ENCODE results near the gene C14orf180.
A peak's percentile ranks its signal among the peaks of the same experiment; 100 is the strongest.

C14orf180 gene

DNA sequence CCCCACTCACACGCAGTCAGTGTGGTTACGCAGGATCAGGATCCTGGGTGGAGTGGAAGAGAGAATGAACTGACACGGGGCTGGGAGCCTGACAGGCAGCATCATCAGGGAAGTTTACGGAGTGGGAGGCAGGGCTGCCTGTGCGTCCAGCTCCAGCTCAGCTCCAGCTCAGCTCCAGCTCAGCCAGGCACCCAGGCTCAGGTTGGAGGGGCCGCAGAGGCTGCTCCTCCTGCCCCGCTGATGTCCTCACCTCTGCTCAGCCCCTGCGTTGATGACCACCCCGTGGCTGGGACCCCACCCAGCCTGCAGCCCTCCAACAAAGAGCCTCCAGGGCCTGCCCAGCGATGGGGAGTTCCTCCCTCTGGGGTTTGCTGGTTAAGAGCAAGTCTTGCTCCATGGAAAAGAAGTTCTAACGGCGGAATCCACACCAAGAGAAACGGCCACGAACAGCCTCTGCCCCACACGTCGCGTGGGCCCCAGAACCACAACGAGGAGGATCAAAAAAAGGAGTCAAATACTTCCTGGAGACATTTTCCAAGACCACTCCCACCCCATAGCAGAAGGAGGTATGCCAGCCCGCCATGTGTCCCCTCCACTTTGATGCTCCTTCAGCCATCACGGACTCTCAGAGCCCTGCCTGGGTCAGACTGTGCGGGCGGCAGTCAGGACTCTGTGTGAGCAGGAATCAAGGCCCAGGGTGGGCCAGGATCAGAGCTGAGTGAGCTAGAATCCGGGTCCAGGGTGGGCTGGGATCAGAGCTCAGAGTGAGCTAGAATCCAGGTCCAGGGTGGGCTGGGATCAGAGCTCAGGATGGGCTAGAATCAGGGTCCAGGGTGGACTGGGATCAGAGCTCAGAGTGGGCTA, 17.7 kb upstream of the C14orf180 start:
- TF ChIP-seq CTCF (IDR thresholded peaks at IDR 0.05; ENCODE audit: extremely low read depth, insufficient read depth, missing control alignments) = no peak
- DNase-seq (ENCODE audit: low spot score) = no peak
- in situ Hi-C loops (cut with MboI; ENCODE audit: low pct_unique_long_range_greater_than_20kb, low sequenced_read_pairs, unreplicated experiment) = no loop called here

GRCh38 chr14:104562606-104563005, 17.0 kb upstream of the C14orf180 start:
- in situ Hi-C loops (cut with MboI; ENCODE audit: low pct_unique_long_range_greater_than_20kb, low sequenced_read_pairs, unreplicated experiment) = no loop called here
- no peak for TF ChIP-seq CTCF (IDR thresholded peaks at IDR 0.05; ENCODE audit: extremely low read depth, insufficient read depth, missing control alignments)
- DNase-seq (ENCODE audit: low spot score) = no peak

- in situ Hi-C loops (cut with MboI; ENCODE audit: low pct_unique_long_range_greater_than_20kb, low sequenced_read_pairs, unreplicated experiment) = no loop called here
- DNase-seq (ENCODE audit: low spot score) = no peak
- no peak for TF ChIP-seq CTCF (IDR thresholded peaks at IDR 0.05; ENCODE audit: extremely low read depth, insufficient read depth, missing control alignments)
Measured at GRCh38 chr14:104563191-104563741, 16.3 kb upstream of the C14orf180 start.

GRCh38 chr14:104563742-104564615, 15.6 kb upstream of the C14orf180 start:
- peak; percentile 92 for DNase-seq (ENCODE audit: low spot score)
- TF ChIP-seq CTCF (IDR thresholded peaks at IDR 0.05; ENCODE audit: extremely low read depth, insufficient read depth, missing control alignments) = peak; percentile 81
- in situ Hi-C loops (cut with MboI; ENCODE audit: low pct_unique_long_range_greater_than_20kb, low sequenced_read_pairs, unreplicated experiment) = no loop called here

GRCh38 chr14:104564744-104565679, 14.6 kb upstream of the C14orf180 start:
- TF ChIP-seq CTCF (IDR thresholded peaks at IDR 0.05; ENCODE audit: extremely low read depth, insufficient read depth, missing control alignments) = no peak
- in situ Hi-C loops (cut with MboI; ENCODE audit: low pct_unique_long_range_greater_than_20kb, low sequenced_read_pairs, unreplicated experiment) = no loop called here
- DNase-seq (ENCODE audit: low spot score) = no peak
